ENCODE data around the gene CD82.

GRCh38 chr11:44536788-44537516, 28.5 kb upstream of the CD82 start:
- TF ChIP-seq EZH2 (IDR thresholded peaks at IDR 0.05): no peak
- no peak for TF ChIP-seq CTCF (IDR thresholded peaks at IDR 0.05)
